GM23338 (cell line): Measurements from ENCODE around the gene ABCA13. TPM values are rescaled to one million over a fixed set of nuclear protein-coding genes. Genes with fewer than 3 reads are reported as not detected.

Source experiments
- CREB1 ChIP-seq: fragments of 250-450 bp; sonication (Bioruptor Pico); IDR thresholded peaks from 2 replicates; pipeline ENCODE4 v1.5.0; 2020; ENCODE audit warnings: low read depth, mild to moderate bottlenecking, moderate library complexity
- EZH2phosphoT487 ChIP-seq: fragments of 200-600 bp; sonication (generic); IDR thresholded peaks from one replicate; pipeline ENCODE4 v1.8.1; 2018; ENCODE audit warnings: antibody characterized with exemption; ENCODE audit not compliant: unreplicated experiment
- JUNB ChIP-seq: IDR thresholded peaks from one replicate; pipeline ENCODE4 v1.6.1; 2016; ENCODE audit warnings: antibody characterized with exemption; ENCODE audit not compliant: unreplicated experiment
- NANOG ChIP-seq: IDR thresholded peaks from 2 replicates; pipeline ENCODE4 v1.6.1; 2016; ENCODE audit warnings: antibody characterized with exemption, borderline replicate concordance
- POLR2AphosphoS5 ChIP-seq: IDR thresholded peaks from 2 replicates; pipeline ENCODE4 v1.6.1; 2016; ENCODE audit warnings: antibody characterized with exemption, low read depth
- STAT1 ChIP-seq: IDR thresholded peaks from one replicate; pipeline ENCODE4 v1.6.1; 2016; ENCODE audit warnings: antibody characterized with exemption; ENCODE audit not compliant: unreplicated experiment
- ZNF114 ChIP-seq: fragments of 250-450 bp; sonication (Bioruptor Pico); IDR thresholded peaks from 2 replicates; pipeline ENCODE4 v1.5.0; 2020; ENCODE audit warnings: mild to moderate bottlenecking, moderate library complexity
- ZNF331 ChIP-seq: fragments of 250-450 bp; sonication (Bioruptor Pico); IDR thresholded peaks from 2 replicates; pipeline ENCODE4 v1.5.0; 2020; ENCODE audit warnings: low read depth, mild to moderate bottlenecking, moderate library complexity
- polyA plus RNA-seq: library from polyadenylated mRNA; unstranded; fragments of >200 nt; fragmentation: Nextera tagmentation; extraction: Ambion mirVana; gene quantifications from 2 replicates; pipeline ENCODE4 v1.2.1, GENCODE V29; 2016
- total RNA-seq: library from RNA; depleted of rRNA; stranded (reverse); fragments of >200 nt; shearing (Covaris generic); gene quantifications from 2 replicates; pipeline ENCODE4 v1.2.3, GENCODE V29; 2014
- TF ChIP-seq, protein P1 (sequence below): fragments of 250-450 bp; sonication (Bioruptor Pico); IDR thresholded peaks from 2 replicates; pipeline ENCODE4 v1.5.0; 2020; ENCODE audit warnings: mild to moderate bottlenecking, moderate library complexity
- TF ChIP-seq, protein P2 (sequence below): IDR thresholded peaks from one replicate; pipeline ENCODE4 v1.6.1; 2018; ENCODE audit warnings: antibody characterized with exemption; ENCODE audit not compliant: unreplicated experiment
- TF ChIP-seq, protein P3 (sequence below): IDR thresholded peaks from 2 replicates; pipeline ENCODE4 v1.6.1; 2016; ENCODE audit warnings: antibody characterized with exemption

The ABCA13 gene
- total and polyA plus RNA-seq, 2 experiments from 2014 or later: 0.21 TPM; not detected in 1

DNA sequence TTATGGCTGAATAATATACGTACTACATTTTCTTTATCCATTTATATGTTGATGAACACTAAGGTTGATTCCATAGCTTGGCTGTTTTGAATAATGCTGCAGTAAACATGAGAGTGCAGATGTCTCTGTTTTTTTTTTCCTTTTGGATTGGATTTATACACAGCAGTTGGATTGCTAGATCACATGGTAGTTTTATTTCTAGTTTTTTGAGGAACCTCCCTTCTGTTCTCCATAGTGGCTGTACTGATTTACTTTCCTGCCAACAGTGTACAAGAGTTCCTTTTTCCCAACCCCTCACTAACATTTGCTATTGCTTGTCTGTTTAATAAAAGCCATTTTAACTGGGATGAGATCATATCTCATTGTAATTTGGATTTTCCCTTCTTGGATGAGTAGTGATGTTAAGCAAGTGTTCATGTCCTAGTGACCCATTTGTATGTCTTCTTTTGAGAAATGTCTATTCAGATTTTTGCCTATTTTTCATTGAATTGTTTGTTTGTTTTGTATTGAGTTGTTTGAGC is 36.0 kb downstream of the ABCA13 start (continued):
- TF ChIP-seq, protein P1, sequence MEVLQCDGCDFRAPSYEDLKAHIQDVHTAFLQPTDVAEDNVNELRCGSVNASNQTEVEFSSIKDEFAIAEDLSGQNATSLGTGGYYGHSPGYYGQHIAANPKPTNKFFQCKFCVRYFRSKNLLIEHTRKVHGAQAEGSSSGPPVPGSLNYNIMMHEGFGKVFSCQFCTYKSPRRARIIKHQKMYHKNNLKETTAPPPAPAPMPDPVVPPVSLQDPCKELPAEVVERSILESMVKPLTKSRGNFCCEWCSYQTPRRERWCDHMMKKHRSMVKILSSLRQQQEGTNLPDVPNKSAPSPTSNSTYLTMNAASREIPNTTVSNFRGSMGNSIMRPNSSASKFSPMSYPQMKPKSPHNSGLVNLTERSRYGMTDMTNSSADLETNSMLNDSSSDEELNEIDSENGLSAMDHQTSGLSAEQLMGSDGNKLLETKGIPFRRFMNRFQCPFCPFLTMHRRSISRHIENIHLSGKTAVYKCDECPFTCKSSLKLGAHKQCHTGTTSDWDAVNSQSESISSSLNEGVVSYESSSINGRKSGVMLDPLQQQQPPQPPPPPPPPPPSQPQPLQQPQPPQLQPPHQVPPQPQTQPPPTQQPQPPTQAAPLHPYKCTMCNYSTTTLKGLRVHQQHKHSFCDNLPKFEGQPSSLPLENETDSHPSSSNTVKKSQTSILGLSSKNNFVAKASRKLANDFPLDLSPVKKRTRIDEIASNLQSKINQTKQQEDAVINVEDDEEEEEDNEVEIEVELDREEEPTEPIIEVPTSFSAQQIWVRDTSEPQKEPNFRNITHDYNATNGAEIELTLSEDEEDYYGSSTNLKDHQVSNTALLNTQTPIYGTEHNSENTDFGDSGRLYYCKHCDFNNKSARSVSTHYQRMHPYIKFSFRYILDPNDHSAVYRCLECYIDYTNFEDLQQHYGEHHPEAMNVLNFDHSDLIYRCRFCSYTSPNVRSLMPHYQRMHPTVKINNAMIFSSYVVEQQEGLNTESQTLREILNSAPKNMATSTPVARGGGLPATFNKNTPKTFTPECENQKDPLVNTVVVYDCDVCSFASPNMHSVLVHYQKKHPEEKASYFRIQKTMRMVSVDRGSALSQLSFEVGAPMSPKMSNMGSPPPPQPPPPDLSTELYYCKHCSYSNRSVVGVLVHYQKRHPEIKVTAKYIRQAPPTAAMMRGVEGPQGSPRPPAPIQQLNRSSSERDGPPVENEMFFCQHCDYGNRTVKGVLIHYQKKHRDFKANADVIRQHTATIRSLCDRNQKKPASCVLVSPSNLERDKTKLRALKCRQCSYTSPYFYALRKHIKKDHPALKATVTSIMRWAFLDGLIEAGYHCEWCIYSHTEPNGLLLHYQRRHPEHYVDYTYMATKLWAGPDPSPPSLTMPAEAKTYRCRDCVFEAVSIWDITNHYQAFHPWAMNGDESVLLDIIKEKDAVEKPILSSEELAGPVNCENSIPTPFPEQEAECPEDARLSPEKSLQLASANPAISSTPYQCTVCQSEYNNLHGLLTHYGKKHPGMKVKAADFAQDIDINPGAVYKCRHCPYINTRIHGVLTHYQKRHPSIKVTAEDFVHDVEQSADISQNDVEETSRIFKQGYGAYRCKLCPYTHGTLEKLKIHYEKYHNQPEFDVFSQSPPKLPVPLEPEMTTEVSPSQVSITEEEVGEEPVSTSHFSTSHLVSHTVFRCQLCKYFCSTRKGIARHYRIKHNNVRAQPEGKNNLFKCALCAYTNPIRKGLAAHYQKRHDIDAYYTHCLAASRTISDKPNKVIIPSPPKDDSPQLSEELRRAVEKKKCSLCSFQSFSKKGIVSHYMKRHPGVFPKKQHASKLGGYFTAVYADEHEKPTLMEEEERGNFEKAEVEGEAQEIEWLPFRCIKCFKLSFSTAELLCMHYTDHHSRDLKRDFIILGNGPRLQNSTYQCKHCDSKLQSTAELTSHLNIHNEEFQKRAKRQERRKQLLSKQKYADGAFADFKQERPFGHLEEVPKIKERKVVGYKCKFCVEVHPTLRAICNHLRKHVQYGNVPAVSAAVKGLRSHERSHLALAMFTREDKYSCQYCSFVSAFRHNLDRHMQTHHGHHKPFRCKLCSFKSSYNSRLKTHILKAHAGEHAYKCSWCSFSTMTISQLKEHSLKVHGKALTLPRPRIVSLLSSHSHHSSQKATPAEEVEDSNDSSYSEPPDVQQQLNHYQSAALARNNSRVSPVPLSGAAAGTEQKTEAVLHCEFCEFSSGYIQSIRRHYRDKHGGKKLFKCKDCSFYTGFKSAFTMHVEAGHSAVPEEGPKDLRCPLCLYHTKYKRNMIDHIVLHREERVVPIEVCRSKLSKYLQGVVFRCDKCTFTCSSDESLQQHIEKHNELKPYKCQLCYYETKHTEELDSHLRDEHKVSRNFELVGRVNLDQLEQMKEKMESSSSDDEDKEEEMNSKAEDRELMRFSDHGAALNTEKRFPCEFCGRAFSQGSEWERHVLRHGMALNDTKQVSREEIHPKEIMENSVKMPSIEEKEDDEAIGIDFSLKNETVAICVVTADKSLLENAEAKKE (CRISPR knock-in tag): no peak
- TF ChIP-seq POLR2AphosphoS5 (no peak), ZNF331 (no peak), EZH2phosphoT487 (no peak), ZNF114 (no peak), STAT1 (no peak), CREB1 (CRISPR knock-in tag) (no peak), JUNB (no peak), NANOG (no peak)
- TF ChIP-seq, protein P2, sequence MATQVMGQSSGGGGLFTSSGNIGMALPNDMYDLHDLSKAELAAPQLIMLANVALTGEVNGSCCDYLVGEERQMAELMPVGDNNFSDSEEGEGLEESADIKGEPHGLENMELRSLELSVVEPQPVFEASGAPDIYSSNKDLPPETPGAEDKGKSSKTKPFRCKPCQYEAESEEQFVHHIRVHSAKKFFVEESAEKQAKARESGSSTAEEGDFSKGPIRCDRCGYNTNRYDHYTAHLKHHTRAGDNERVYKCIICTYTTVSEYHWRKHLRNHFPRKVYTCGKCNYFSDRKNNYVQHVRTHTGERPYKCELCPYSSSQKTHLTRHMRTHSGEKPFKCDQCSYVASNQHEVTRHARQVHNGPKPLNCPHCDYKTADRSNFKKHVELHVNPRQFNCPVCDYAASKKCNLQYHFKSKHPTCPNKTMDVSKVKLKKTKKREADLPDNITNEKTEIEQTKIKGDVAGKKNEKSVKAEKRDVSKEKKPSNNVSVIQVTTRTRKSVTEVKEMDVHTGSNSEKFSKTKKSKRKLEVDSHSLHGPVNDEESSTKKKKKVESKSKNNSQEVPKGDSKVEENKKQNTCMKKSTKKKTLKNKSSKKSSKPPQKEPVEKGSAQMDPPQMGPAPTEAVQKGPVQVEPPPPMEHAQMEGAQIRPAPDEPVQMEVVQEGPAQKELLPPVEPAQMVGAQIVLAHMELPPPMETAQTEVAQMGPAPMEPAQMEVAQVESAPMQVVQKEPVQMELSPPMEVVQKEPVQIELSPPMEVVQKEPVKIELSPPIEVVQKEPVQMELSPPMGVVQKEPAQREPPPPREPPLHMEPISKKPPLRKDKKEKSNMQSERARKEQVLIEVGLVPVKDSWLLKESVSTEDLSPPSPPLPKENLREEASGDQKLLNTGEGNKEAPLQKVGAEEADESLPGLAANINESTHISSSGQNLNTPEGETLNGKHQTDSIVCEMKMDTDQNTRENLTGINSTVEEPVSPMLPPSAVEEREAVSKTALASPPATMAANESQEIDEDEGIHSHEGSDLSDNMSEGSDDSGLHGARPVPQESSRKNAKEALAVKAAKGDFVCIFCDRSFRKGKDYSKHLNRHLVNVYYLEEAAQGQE: no peak
- TF ChIP-seq, protein P3, sequence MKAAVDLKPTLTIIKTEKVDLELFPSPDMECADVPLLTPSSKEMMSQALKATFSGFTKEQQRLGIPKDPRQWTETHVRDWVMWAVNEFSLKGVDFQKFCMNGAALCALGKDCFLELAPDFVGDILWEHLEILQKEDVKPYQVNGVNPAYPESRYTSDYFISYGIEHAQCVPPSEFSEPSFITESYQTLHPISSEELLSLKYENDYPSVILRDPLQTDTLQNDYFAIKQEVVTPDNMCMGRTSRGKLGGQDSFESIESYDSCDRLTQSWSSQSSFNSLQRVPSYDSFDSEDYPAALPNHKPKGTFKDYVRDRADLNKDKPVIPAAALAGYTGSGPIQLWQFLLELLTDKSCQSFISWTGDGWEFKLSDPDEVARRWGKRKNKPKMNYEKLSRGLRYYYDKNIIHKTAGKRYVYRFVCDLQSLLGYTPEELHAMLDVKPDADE: no peak
